Coronary artery (tissue), 2 donors: ENCODE data around the gene PPP1R12B.
"Not testable (repeated sequence)": the region's sequence is repeated elsewhere in the genome, so short reads cannot be mapped to it uniquely, and the experiment has no call there.

Experiments used
- DNase-seq: peaks from one replicate; pipeline ENCODE4 v3.0.0-alpha.2; 2017; ENCODE audit warnings: low spot score
- H3K27ac ChIP-seq, 2 donors: fragments of 200-600 bp; sonication (generic); one replicate each; pipeline ENCODE4 v1.5.1; 2016 to 2019
- H3K4me3 ChIP-seq: fragments of 200-600 bp; sonication (generic); 2 replicates; pipeline ENCODE4 v1.5.1; 2016; ENCODE audit warnings: mild to moderate bottlenecking, moderate library complexity
- CTCF ChIP-seq: fragments of 200-600 bp; sonication (generic); IDR thresholded peaks from one replicate; pipeline ENCODE4 v1.5.1; 2019; ENCODE audit warnings: antibody characterized with exemption

PPP1R12B gene

GRCh38 chr1:202630541-202630940, 282.0 kb downstream of the PPP1R12B start:
- DNase-seq, result no peak

GRCh38 chr1:202631076-202631923, 282.8 kb downstream of the PPP1R12B start:
- no peak overlapping the region for H3K4me3 ChIP-seq
- H3K27ac ChIP-seq, result no peak overlapping the region
- TF ChIP-seq CTCF, result no peak
- no peak for DNase-seq

More at GRCh38 chr1:202630541-202630940, 282.0 kb downstream of the PPP1R12B start:
- no peak overlapping the region for H3K4me3 ChIP-seq
- TF ChIP-seq CTCF, result no peak
- no peak overlapping the region for H3K27ac ChIP-seq

DNA sequence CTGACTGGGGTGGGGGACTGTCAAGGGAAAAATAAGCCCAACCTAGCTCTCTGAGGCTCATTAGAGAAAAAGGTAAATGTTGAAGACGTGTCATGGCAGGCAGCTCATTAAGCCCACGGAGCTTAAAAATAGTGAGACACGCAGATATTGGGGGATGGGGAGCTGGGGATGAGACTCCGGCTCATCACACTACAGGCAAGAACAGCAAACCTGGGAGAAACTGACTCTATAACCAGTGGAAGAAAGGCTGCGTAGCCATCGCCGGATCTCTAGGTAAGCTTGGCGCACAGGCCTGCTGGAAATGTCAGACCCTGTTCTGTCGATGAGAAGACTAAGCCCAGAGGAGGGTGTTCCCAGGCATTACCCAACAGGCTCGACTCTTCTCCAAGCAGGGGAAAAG, 283.7 kb downstream of the PPP1R12B start:
- DNase-seq, result no peak
- no peak overlapping the region for H3K27ac ChIP-seq
- TF ChIP-seq CTCF, result no peak
- H3K4me3 ChIP-seq, result no peak overlapping the region

GRCh38 chr1:202636171-202636570, 287.7 kb downstream of the PPP1R12B start:
- not testable (repeated sequence) for DNase-seq, H3K4me3 ChIP-seq, H3K27ac ChIP-seq

DNA sequence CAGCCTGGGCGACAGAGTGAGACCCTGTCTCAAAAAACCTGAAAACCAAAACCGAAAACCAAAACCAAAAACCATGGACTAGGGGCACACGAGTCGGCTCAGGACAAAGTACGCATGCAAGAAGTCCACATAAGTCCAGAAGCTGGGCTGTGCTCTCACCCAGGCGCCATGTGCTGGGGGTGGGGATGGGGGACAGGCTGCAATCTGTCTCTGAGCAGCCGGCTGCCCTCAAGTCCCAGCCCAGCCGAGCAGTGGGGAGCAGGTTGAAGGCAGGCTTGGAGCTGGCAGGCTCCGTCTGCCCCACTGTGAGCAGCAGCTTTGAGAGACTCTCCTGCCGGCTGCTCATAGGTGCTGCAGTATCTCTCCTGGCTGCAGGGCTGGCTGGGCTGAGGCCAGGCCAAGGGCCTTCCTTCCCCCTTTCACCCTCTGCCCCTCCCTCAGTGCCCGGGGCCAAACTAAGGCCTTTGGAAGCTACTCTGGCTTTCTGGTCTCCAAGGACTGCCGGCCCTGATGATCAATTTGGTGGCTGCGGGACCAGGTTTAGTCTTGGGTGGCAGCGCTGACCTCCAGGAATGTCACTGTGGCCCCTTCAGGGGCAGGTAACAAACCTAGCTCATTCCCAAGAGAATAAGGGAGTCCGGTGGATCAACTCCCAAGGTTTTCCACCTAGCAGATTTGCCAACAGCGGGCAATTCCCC, 289.0 kb downstream of the PPP1R12B start:
- H3K27ac ChIP-seq, H3K4me3 ChIP-seq, DNase-seq: not testable (repeated sequence)

DNA sequence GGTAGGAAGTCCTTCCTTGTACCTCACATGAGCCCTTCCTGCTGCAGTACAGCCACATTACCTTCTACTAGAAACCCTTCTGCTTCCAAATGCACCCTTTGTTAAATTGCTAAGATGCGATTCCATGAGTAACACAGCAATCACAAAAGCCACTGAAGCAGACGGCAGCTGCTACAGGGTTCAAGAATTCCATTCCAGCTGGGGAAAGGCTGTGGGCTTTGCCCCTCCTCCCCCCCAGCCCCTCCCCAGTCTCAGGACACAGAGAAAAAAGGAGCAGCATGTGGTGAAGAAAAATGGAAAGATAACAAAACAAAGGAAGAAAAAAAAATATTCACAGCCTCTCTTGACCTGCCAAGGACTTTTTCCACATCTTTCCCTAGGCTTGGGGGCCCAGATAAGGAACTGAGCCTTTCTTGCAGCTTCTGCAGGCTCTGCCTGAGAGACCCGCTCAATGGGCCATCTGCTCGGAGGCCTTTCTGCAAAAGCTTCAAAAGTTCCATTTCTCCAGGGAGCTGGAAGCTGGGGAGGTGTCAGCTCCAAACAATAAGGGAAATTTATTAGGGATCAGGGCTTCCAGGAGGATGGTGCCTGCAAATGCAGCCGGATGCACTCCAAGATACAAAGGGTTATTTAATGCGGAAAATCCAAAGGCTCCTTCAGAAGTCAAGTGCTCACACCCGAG, 289.7 kb downstream of the PPP1R12B start:
- no peak for TF ChIP-seq CTCF
- no peak overlapping the region for H3K27ac ChIP-seq
- DNase-seq, result no peak
- no peak overlapping the region for H3K4me3 ChIP-seq

DNA sequence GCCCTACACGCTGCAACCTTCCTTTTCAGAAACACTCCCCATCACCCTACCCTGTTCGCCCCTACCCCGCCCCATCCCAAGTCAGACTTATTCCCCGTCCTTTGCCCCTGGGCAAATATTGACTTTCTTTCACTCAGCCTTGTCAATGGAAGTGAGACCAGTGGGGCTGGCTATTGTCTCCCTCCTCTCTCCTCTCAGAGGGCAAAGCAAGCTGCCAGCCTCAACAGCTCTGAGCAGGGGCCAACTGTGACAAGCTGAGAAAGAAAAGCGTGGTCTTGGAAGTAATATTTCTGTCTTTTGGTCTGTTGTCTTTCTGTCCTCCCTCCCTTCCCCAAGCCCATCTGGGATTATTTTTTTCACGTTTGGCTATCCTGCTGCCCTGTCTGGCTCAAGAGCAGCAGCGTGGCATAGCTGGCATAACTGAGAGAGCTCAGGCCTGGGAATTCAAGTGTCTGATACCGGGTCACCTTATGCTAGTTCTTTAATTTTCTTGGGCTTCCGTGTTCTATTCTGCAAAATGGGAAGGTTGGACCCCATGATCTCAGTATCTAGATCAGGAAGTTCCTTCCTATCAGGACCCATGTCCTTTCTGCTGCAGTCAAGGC, 290.3 kb downstream of the PPP1R12B start:
- not testable (repeated sequence) for DNase-seq, H3K27ac ChIP-seq, H3K4me3 ChIP-seq

GRCh38 chr1:202639500-202639899, 291.0 kb downstream of the PPP1R12B start:
- no peak for TF ChIP-seq CTCF
- DNase-seq, result no peak
- no peak overlapping the region for H3K4me3 ChIP-seq
- H3K27ac ChIP-seq, result no peak overlapping the region
